ENCODE results near the gene SPPL2C. TPM values are rescaled to one million over a fixed set of nuclear protein-coding genes. Genes with fewer than 3 reads are reported as not detected.

The SPPL2C gene
- total and polyA plus RNA-seq, 8 donors, result not detected

DNA sequence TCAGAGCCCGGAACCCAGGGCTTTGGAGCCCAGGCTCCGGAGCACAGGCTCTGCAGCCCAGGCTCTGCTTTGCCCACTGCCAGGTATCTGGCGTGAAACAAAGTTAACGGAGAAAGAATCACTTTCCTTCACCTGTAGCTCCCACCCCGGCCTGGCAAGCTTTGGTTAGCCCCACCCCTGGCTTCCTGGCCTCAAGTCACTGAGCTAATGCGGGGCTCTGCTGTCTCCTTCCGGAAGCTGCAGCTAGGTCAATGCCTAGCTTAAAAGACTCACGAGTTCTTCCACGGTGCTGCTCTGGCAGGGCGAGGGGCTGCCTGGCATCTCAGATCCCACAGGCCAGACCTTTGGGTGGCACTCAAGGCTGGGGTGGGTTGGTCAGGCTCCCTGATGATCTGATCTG lies 21.1 kb upstream of the SPPL2C start:
- FAIRE-seq, result no peak
- TF ChIP-seq, protein P1, sequence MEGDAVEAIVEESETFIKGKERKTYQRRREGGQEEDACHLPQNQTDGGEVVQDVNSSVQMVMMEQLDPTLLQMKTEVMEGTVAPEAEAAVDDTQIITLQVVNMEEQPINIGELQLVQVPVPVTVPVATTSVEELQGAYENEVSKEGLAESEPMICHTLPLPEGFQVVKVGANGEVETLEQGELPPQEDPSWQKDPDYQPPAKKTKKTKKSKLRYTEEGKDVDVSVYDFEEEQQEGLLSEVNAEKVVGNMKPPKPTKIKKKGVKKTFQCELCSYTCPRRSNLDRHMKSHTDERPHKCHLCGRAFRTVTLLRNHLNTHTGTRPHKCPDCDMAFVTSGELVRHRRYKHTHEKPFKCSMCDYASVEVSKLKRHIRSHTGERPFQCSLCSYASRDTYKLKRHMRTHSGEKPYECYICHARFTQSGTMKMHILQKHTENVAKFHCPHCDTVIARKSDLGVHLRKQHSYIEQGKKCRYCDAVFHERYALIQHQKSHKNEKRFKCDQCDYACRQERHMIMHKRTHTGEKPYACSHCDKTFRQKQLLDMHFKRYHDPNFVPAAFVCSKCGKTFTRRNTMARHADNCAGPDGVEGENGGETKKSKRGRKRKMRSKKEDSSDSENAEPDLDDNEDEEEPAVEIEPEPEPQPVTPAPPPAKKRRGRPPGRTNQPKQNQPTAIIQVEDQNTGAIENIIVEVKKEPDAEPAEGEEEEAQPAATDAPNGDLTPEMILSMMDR (IDR thresholded peaks at IDR 0.05), result no peak
- intact Hi-C loops (cut with DNase I), result loop anchor here in 2 of 3 donors (10.0 kb wide), 2 partner anchors 179 to 599 kb away; partner anchors contain the start of gene FMNL1 (in 1 of the 2)

DNA sequence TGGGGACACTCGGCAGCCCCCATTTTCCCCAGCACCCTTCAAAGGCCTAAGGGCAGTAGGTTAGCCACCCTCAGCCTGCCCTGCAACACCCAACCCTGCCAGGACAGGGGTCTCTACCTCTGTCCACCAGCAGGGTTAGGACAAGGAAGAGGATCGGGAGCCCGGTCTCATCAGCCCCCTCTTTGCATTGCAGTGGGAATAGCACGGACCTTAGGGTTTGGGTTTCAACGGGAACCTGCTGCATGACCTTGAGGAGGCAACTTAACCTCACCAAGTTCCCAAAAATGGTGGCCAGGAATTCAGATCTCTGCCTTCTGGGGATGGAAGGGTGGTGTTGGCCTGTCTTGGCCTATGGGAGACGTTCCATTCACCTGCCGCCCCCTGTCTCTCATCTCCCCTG lies 20.2 kb upstream of the SPPL2C start:
- Histone ChIP-seq H3K36me3 (no peaks in the 10 kb centered on the region), H3K4me3 (no peak overlapping the region), H3K4me1 (no peaks in the 10 kb centered on the region), H3K9me3 (no peaks in the 10 kb centered on the region), H3K27me3 (no peaks in the 10 kb centered on the region), H3K27ac (no peak overlapping the region)
- DNase-seq, result no peak
- FAIRE-seq, result no peak
- WGBS, 2 donors, result 61 to 75% methylated on average over 7 of the region's 7 CpGs
- no peak for ATAC-seq
- TF ChIP-seq, protein P1 (IDR thresholded peaks at IDR 0.05), result no peak
- intact Hi-C loops (cut with DNase I), result loop anchor here in 2 of 3 donors (10.0 kb wide), 2 partner anchors 180 to 600 kb away; partner anchors contain the start of gene FMNL1 (in 1 of the 2)

More for the DNA sequence above, 21.1 kb upstream of the SPPL2C start:
- no peak for ATAC-seq
- WGBS, 2 donors, result 71% methylated on average over 10 of the region's 10 CpGs
- Histone ChIP-seq H3K4me1 (no peaks in the 10 kb centered on the region), H3K9me3 (no peaks in the 10 kb centered on the region), H3K36me3 (no peaks in the 10 kb centered on the region), H3K27ac (no peak overlapping the region), H3K4me3 (no peak overlapping the region), H3K27me3 (no peaks in the 10 kb centered on the region)
- peak in 1 of 6 donors; percentile 28 for DNase-seq

DNA sequence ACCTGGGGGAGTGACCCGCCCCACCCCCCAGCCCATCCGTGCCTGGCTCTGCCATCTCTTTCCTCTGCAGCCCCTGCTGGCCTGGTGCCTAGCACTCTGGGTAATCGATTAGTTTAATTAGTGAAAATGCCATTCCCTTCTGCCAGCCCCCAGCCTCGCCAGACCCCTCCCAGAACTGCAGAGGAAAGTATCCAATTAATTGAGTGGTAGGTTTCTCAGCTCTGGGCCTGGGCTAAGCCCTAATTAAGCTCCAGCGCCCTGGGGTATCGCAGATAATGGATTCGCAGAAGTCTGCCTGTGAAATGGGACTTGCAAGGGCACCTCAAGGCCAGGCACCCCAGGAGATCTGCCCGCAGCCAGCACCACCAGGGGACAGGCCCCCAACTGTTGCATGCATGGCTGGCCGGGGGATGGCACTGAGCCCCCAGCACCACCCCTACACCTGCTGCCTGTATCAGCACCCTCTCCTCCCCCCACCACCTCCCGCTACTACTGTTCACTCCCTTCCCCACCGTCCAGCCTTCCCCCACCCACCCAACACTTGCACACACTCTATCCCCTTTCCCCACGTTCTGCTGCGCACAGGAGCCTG lies 19.7 kb upstream of the SPPL2C start:
- DNase-seq, result peak in 1 of 6 donors; percentile 22
- H3K27me3 ChIP-seq, result no peaks in the 10 kb centered on the region
- no peak overlapping the region for H3K27ac ChIP-seq
- H3K4me1 ChIP-seq, result no peaks in the 10 kb centered on the region
- intact Hi-C loops (cut with DNase I), result loop anchor here in 2 of 3 donors (10.0 kb wide), 2 partner anchors 180 to 600 kb away; partner anchors contain the start of gene FMNL1 (in 1 of the 2)
- TF ChIP-seq, protein P1 (IDR thresholded peaks at IDR 0.05), result no peak
- no peak for ATAC-seq
- no peak for FAIRE-seq
- H3K4me3 ChIP-seq, result no peak overlapping the region
- H3K9me3 ChIP-seq, result no peaks in the 10 kb centered on the region
- H3K36me3 ChIP-seq, result no peaks in the 10 kb centered on the region
- 61 to 78% methylated on average over 12 to 13 of the region's 13 CpGs for WGBS, 2 donors

DNA sequence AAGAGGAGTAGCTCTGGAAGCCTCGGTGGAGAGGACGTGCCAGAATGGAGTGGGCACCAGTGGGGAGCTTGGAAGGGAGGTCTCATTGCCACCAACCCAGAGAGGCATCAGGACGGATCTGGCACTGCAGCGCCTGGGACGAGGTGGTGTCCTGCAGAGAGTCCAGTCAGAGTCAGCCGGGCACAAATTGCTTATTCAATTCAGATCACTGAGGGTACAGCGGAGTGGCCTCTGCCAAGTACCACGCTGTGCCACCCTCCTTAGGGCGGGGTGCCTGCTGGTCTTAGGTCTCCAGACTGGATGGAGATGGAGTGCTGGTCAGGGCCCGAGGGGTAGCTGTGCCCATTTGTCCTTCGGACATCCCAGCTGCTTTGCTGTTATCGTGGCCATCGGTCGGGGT lies 18.9 kb upstream of the SPPL2C start:
- TF ChIP-seq, protein P1 (IDR thresholded peaks at IDR 0.05), result no peak
- Histone ChIP-seq H3K4me1 (no peaks in the 10 kb centered on the region), H3K27ac (no peak overlapping the region), H3K4me3 (no peak overlapping the region), H3K9me3 (no peaks in the 10 kb centered on the region), H3K36me3 (no peaks in the 10 kb centered on the region), H3K27me3 (no peaks in the 10 kb centered on the region)
- ATAC-seq, result no peak
- no peak for FAIRE-seq
- peak in 1 of 6 donors; percentile 39 for DNase-seq
- intact Hi-C loops (cut with DNase I), result loop anchor here in 2 of 3 donors (10.0 kb wide), 2 partner anchors 181 to 601 kb away; partner anchors contain the start of gene FMNL1 (in 1 of the 2)
- 72 to 84% methylated on average over 14 of the region's 14 CpGs for WGBS, 2 donors

Data from pancreas (tissue), 10 donors.